Activated CD8-positive, alpha-beta memory T cell treated with anti-CD3 and anti-CD28 coated beads, Interleukin-2, amount 10 ng/mL, durations not matched to agents 7 days and 5 days (primary cell): ENCODE data around the gene IQCN. TPM values are rescaled to one million over a fixed set of nuclear protein-coding genes. Genes with fewer than 3 reads are reported as not detected.

Source experiments
- ATAC-seq: fragments of 150-1000 bp; cut with Tn5 transposase; one replicate; pipeline ENCODE4 v1.10.0; 2021; ENCODE audit warnings: moderate library complexity
- CTCF ChIA-PET: fragments of 350-600 bp; sonication (Branson Sonifier 250); formaldehyde crosslinking; loops from one replicate; lab custom pipeline; 2021; ENCODE audit warnings: antibody characterized with exemption; lab: Charles Lee
- DNase-seq: peaks from one replicate; pipeline ENCODE4 v3.0.0-alpha.2; 2020
- H3K27ac Mint-ChIP-seq: one replicate; pipeline ENCODE4 v1.8.0; 2021; ENCODE audit warnings: mild to moderate bottlenecking, mixed read lengths
- H3K27me3 Mint-ChIP-seq: one replicate; pipeline ENCODE4 v1.8.0; 2021; ENCODE audit warnings: mixed read lengths
- H3K36me3 Mint-ChIP-seq: one replicate; pipeline ENCODE4 v1.8.0; 2021; ENCODE audit warnings: mild to moderate bottlenecking, mixed read lengths
- H3K4me1 Mint-ChIP-seq: one replicate; pipeline ENCODE4 v1.8.0; 2021; ENCODE audit warnings: mixed read lengths
- H3K4me3 Mint-ChIP-seq: one replicate; pipeline ENCODE4 v1.8.0; 2021; ENCODE audit warnings: mild to moderate bottlenecking, moderate library complexity, mixed read lengths
- H3K9me3 Mint-ChIP-seq: one replicate; pipeline ENCODE4 v1.8.0; 2022; ENCODE audit warnings: low read depth, mixed read lengths
- total RNA-seq, 2 experiments: library from RNA; stranded (reverse); gene quantifications; one replicate each; pipeline ENCODE4 v1.2.3, GENCODE V29; 2021

The IQCN gene
- total RNA-seq, 2 experiments from 2014 or later: 2.2 to 3.1 TPM

- H3K36me3 Mint-ChIP-seq: peaks cover 2% of the 10 kb centered on the region
- CTCF ChIA-PET: interaction anchor here (0.6 to 1.2 kb wide), 2 partner anchors 27 to 42 kb away, joined by 3 read pairs; a partner anchor contains a TSS
- H3K9me3 Mint-ChIP-seq: no peaks in the 10 kb centered on the region
- H3K27ac Mint-ChIP-seq: no peak overlapping the region
- H3K4me1 Mint-ChIP-seq: peaks cover 19% of the 10 kb centered on the region
- ATAC-seq (no peak), DNase-seq (no peak)
- no peak overlapping the region for H3K4me3 Mint-ChIP-seq
- H3K27me3 Mint-ChIP-seq: peaks cover 75% of the 10 kb centered on the region
Observed at GRCh38 chr19:18227781-18228271, 46.4 kb downstream of the IQCN start.

DNA sequence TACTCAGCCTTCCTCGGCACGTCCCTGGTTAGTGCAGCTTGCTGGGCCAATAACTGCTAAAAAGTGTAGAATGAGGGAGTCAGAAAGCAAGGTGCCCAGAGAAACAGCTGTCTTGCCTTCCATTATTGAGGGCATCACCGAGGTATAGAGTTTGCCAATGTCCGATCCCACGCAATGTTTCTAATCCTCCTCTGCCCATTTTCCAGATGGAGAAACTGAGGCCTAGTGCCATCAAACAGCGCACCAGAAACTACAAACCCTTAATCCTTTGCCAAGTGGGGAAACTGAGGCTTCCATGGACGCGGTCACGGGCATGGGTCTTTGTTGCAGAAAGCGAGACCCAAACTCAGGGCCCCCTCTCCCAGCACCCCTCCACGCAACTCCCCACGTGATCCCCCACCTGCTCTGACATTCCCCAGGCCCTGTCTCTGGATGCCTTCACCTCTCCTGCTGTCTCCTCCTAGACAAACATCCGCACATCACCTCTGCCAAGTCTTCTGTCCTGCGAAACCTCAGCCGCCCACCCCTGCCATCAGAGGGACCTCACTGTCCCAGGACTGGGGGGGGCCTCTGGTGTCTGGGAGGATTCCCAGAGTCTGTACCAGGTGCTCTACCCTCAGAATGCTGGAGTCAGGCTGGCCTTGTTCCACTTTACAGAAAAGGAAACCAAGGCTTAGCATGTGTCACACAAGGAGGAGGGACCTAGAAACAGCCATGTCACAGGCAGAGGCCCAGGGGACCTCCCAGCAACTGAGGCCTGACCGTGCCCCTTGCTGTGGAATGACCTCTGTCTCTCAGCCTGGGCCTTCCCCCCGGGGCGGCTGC is 47.1 kb downstream of the IQCN start:
- H3K27me3 Mint-ChIP-seq: peaks cover 72% of the 10 kb centered on the region
- H3K4me1 Mint-ChIP-seq: peaks cover 15% of the 10 kb centered on the region
- no peaks in the 10 kb centered on the region for H3K9me3 Mint-ChIP-seq
- peaks cover 2% of the 10 kb centered on the region for H3K36me3 Mint-ChIP-seq
- CTCF ChIA-PET: no interaction called here
- H3K4me3 Mint-ChIP-seq: no peak overlapping the region
- ATAC-seq (no peak), DNase-seq (no peak)
- H3K27ac Mint-ChIP-seq: no peak overlapping the region

DNA sequence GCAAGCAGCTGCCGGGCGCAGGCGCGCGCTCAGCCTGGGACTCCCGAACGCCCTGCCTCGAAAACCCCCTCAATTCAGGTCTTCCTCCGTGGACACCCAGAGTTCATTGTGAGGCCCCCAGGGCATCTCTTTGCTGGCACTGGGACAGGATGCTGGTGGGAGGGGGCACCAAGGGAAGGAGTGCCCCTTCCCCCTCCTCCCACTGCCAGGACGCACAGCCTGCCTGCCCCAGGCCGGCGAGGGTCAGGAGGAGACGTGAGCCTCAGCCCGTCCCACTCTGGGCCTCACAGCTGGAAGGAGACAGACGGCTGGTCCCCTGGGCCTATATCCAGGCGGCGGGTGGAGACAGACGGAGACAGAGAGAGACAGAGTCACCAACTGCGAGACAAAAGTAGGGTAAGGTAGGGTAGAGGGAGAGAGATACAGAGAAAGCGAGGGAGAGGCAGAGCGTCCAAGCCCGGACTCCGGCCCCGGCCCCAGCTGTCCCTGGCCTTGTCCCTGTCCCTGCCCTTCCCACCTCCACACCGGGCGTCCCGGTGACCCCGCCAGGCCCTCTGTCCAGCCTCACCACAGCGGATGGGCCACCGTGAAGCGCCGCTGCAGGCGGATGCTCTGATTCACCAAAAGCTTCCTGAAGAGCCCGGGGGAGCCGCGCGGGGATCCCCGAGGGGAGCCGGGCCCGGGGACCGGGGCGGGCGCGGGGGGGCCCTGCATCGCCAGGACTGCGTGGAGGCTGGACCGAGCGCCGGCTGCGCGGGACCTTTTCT is 48.4 kb downstream of the IQCN start, which contains the start of gene PDE4C:
TSS of gene PDE4C (minus strand) at position 737 of the 767 bp plus-strand sequence. CDS start at position 714, 23 bp downstream.
- no peaks in the 10 kb centered on the region for H3K9me3 Mint-ChIP-seq

DNA sequence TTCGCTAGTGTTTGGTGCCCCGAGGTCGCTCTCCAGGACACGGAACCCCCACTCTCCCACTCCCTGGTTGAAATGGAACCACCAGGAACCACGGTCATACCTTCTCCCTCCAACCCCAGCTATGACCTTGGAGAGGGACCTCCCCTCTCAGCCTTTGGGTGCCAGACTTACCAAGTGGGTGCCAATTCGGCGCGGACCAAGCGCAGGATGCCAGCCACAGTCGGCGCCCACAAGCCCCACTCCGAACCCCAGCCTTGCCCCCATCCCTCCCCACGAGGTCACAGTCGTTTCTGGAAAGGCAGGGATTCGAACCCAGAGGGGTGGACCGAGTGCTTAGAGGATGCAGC is 48.9 kb downstream of the IQCN start:
- no peak overlapping the region for H3K4me3 Mint-ChIP-seq
- H3K4me1 Mint-ChIP-seq: peaks cover 15% of the 10 kb centered on the region
- H3K36me3 Mint-ChIP-seq: peaks cover 2% of the 10 kb centered on the region
- no peak overlapping the region for H3K27ac Mint-ChIP-seq
- H3K27me3 Mint-ChIP-seq: peaks cover 69% of the 10 kb centered on the region
- no peak for DNase-seq
- CTCF ChIA-PET: interaction anchor here (1.6 kb wide), 1 partner anchor 27 kb away, joined by 5 read pairs; no protein-coding TSS in a partner anchor
- no peaks in the 10 kb centered on the region for H3K9me3 Mint-ChIP-seq
- ATAC-seq: no peak

More for the DNA sequence above, 48.4 kb downstream of the IQCN start, which contains the start of gene PDE4C:
- Mint-ChIP-seq H3K4me3 (no peak within 1 kb of the TSS), H3K4me1 (peaks cover 15% of the 10 kb centered on the region), H3K36me3 (peaks cover 2% of the 10 kb centered on the region), H3K27ac (no peak within 1 kb of the TSS), H3K27me3 (peaks cover 70% of the 10 kb centered on the region)
- ATAC-seq (no peak), DNase-seq (no peak)
- CTCF ChIA-PET: interaction anchor here (1.6 kb wide), 1 partner anchor 26 kb away, joined by 5 read pairs; no protein-coding TSS in a partner anchor

GRCh38 chr19:18224525-18225354 is 49.5 kb downstream of the IQCN start:
- Mint-ChIP-seq H3K9me3 (no peaks in the 10 kb centered on the region), H3K4me1 (peaks cover 18% of the 10 kb centered on the region), H3K27ac (peak overlapping the region; percentile 70), H3K4me3 (peak overlapping the region; percentile 76), H3K27me3 (peaks cover 71% of the 10 kb centered on the region), H3K36me3 (peaks cover 2% of the 10 kb centered on the region)
- CTCF ChIA-PET: interaction anchor here (0.5 to 1.9 kb wide), 16 partner anchors 9 to 186 kb away, joined by 3 to 11 read pairs (median 4); partner anchors contain the start of gene JUND
- ATAC-seq (peak; percentile 99), DNase-seq (peak; percentile 96)

- H3K27ac Mint-ChIP-seq: peak overlapping the region; percentile 70
- DNase-seq (peak; percentile 57), ATAC-seq (no peak)
- H3K4me1 Mint-ChIP-seq: peaks cover 19% of the 10 kb centered on the region
- peaks cover 68% of the 10 kb centered on the region for H3K27me3 Mint-ChIP-seq
- peaks cover 2% of the 10 kb centered on the region for H3K36me3 Mint-ChIP-seq
- CTCF ChIA-PET: interaction anchor here (0.5 to 1.9 kb wide), 16 partner anchors 8 to 186 kb away, joined by 3 to 11 read pairs (median 4); partner anchors contain the start of gene JUND
- H3K9me3 Mint-ChIP-seq: no peaks in the 10 kb centered on the region
- peak overlapping the region; percentile 76 for H3K4me3 Mint-ChIP-seq
Observed at GRCh38 chr19:18223860-18224524, 50.3 kb downstream of the IQCN start.

DNA sequence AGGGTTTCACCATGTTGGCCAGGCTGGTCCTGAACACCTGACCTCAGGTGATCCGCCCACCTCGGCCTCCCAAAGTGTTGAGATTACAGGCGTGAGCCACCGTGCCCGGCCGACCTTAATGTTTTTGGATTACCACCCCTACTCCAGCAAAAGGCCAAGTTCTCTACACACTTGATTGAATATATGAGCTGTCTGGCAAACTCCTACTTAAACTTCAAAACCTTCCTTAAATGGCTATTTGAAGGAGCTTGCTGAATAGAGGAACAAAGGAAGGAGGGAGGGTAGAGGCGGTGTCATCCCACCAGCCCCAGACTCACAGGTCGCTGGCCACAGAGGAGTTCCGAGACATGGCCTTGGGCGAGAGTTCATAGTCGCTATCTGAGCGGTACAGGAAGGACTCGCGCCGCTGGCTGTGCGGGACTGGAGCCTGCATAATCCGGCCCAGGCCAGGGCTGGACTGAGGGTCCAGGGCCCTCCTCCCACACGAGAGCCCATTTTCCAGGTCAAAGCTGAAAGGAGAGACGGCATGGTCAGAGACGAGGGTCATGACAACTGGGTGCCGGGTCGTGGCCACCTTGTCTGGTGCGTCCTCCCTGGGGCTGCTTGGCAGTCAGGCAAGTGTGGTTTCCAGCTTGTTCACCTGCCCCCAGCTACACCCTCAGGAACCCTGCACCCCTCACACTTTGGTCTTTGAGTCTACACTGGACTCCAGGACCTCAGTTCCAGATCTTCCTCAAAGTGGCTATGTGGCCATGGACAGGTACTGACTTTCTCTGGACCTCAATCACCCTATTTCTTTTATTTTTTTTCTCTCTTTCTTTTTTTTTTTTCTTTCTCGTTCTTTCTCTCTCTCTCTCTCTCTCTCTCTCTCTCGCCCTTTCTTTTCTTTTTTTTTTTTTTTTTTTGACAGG is 52.2 kb downstream of the IQCN start:
- Mint-ChIP-seq H3K9me3 (no peaks in the 10 kb centered on the region), H3K27me3 (peaks cover 58% of the 10 kb centered on the region), H3K4me3 (no peak overlapping the region), H3K36me3 (peaks cover 2% of the 10 kb centered on the region), H3K4me1 (peaks cover 17% of the 10 kb centered on the region), H3K27ac (no peak overlapping the region)
- ATAC-seq (no peak), DNase-seq (no peak)
- CTCF ChIA-PET: interaction anchor here (1.0 to 1.7 kb wide), 3 partner anchors 30 to 166 kb away, joined by 3 to 7 read pairs (median 7); no protein-coding TSS in a partner anchor

- Mint-ChIP-seq H3K27me3 (peaks cover 48% of the 10 kb centered on the region), H3K27ac (no peak overlapping the region), H3K4me1 (peaks cover 15% of the 10 kb centered on the region), H3K36me3 (peaks cover 2% of the 10 kb centered on the region), H3K4me3 (no peak overlapping the region), H3K9me3 (no peaks in the 10 kb centered on the region)
- CTCF ChIA-PET: interaction anchor here (1.3 to 1.7 kb wide), 2 partner anchors 31 to 108 kb away, joined by 7 read pairs; no protein-coding TSS in a partner anchor
- ATAC-seq (no peak), DNase-seq (no peak)
Observed at GRCh38 chr19:18220632-18221275, 53.5 kb downstream of the IQCN start.

- H3K27me3 Mint-ChIP-seq: peaks cover 41% of the 10 kb centered on the region
- CTCF ChIA-PET: interaction anchor here (0.8 to 1.3 kb wide), 2 partner anchors 17 to 30 kb away, joined by 3 to 4 read pairs; partner anchors contain the start of gene RAB3A
- peaks cover 17% of the 10 kb centered on the region for H3K4me1 Mint-ChIP-seq
- H3K9me3 Mint-ChIP-seq: no peaks in the 10 kb centered on the region
- DNase-seq: no peak
- peak overlapping the region; percentile 9 for H3K27ac Mint-ChIP-seq
- no peak overlapping the region for H3K4me3 Mint-ChIP-seq
- no peak for ATAC-seq
- H3K36me3 Mint-ChIP-seq: peaks cover 2% of the 10 kb centered on the region
Observed at GRCh38 chr19:18219911-18220631, 54.2 kb downstream of the IQCN start.

DNA sequence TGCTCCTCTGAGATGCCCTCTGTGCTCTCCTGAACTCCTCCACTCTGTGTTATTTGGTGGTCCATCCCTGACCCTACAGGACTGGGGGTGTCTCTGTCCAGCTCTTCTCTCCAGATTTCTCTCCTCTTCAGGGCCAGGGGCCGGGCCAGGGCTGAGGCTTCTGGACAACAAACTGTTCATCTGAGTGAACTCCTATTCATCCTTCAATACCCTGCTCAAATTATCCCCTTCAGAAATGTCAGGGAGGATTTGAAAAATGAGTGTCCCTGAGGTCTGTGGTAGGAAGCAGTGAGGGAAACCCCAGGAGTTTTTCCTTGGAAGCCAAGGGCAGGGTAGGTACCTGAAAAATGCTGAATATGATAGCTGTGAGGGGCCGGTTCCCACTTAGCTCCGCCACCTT is 55.7 kb downstream of the IQCN start:
- peaks cover 10% of the 10 kb centered on the region for H3K4me1 Mint-ChIP-seq

More for the DNA sequence above, 55.7 kb downstream of the IQCN start:
- ATAC-seq: no peak
- CTCF ChIA-PET: interaction anchor here (1.3 kb wide), 1 partner anchor 34 kb away, joined by 3 read pairs; no protein-coding TSS in a partner anchor
- Mint-ChIP-seq H3K27me3 (peaks cover 29% of the 10 kb centered on the region), H3K36me3 (no peaks in the 10 kb centered on the region), H3K27ac (no peak overlapping the region), H3K4me3 (no peak overlapping the region), H3K9me3 (no peaks in the 10 kb centered on the region)
- no peak for DNase-seq
